ENCODE results near the gene ZNF385A.

Gene ZNF385A

GRCh38 chr12:54384591-54385041 lies at the start of gene ZNF385A:
TSS of gene ZNF385A (minus strand) at chr12:54384733. CDS start at chr12:54384514, 219 bp downstream.
- DNase-seq, result no peak

DNA sequence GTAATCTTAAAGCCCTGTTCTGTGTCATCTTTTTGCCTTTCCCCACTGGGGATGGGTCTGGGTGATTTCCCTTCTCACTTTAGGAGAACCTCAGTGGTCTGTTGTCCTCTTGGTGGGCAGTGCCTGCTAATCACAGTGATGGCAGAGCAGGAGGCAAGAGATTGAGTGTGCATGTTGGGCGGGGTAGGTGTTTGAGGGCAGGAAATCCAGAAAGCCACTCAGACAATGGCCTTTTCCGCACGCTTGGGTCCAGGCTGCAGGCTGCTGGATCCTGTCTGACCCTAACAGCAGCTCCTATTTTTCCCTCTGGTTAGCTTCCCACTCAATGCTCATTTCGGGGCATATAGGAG lies 48.3 kb upstream of the ZNF385A start:
- no peak for DNase-seq

DNA sequence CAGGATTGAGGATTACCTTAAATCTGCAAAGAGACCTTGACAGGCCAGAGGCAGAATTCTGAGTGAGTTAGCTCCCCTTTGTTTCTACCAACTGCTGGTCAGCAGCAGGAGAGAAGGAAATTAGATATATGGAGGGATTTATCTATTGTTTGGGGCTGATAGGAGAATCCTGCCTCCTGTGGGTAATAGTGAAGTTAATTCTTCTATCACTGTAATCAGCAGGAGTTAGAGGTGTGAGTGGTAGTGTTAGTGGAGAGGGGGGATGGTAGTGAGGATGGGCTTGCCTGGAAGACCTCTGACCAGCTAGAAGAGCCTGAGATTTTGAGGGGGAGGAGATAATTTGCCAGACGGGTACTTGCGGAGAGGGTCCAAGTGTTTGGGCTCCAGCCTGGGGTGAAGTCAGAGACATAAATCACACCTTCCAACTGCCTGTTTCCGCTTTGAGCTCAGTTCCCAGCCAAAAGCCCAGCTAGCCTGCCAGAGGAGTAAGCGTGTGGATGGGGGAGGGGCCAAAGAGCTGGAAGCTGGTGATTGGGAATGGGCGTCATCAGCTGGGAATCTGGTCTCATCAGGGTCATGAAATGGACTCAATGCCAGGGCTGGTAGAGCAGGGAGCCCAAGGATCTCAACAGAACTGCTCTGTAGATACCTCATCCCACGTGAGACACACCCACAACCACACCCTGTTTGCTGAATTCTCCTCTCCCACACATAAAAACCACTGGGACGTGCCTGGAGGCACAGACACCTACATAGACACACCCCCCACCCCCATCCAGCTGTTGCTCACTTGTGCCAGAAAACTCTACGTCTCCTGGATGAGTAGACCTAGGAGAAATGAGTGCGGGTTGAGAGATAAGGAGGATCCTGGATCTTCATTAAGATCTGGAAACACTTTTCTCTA lies 47.6 kb upstream of the ZNF385A start:
- DNase-seq, result no peak

DNA sequence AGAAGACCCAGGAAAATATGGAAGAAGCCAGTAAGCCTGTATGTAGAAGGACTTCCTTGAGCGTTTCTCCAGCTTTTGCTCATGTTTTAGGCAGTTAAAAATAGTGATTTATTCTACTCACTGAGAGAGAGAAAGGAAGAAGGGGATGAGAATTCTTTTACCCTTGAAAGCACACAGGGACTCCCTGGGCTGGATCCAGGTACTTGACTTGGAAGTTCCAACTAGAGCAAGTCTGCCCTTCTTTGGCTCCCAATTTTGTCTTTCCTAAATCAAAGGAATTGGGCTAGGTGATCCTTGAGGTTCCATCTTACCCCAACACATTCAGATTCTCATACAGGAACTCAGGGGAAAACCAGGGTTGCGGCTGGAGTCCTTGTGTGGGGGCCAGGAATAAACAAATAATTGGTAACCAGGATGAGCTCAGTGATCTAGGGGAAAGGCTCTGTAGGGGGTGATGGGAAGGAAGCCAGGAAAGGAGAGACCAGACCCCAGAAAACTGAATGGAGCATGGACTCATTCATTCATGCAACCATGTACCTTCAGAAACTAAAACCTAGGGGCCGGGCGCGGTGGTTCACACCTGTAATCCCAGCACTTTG lies 46.0 kb upstream of the ZNF385A start:
- no peak for DNase-seq

DNA sequence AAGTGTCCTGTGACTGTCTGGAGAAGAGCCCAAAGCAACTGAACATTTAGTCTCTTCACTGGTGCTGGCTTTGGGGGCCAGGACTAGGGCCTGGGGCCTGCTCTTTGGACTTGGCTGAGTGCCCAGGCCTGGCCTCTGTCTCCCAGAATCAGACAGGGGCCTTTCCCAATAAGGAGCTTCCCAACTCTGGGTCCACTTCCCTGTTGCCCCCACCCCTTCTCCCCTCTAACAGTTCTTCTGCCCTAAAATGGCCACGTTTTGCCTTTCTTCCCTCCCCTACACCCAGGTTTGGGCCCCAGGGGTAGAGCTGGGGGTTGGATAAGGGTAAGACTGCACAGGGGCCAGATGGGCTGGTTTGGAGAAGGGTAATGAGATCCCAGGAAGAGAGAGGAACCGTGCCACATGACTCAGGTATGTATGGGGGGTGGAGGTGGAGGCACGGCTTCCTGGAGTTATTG lies 44.5 kb upstream of the ZNF385A start:
- DNase-seq, result no peak

DNA sequence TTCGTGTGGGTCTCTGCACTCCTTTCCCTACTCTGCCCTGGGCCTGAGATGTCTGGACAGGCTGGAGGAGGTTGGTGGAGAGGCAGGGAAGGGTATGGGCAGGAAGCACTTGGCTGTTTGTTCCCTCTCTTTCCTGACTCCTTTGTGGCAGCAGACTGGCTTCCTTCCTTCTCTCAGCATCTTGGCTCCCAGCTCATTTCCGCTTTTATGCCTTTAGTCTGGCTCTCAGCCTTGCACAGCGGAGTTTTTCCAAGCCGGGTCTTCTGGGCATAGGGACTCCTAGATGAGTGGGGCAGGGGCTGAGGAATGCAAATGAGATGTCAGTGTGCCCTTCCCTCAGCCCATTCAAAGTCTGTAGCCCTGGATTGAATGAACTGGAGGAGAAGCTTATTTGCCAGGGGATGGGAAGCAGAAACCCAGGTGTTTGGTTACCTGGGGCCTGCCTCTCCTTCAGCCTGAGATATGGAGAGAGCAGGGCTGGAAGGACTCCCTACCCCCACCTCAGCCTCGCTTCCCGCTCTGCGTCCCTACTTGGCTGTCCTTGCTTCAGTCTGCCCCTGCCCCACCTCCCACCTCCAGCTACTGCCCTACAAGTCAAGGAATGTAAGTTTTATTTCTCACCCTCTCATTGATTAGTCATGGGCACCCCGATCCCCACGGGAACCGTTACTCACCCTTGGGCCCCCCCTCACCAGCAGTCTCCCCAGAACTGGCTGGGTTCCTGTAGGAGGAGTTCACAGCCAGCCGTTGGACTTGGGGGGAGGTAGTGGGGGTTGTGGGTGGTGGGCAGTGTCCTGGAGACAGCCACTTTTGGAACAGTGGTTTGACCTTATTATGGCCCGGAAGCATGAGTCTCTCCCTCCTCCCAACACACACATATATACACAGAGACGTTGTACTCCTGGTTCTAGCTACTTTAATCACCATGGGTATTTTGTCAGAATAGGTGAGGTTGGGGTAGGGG lies 43.8 kb upstream of the ZNF385A start:
- no peak for DNase-seq

- no peak for DNase-seq
Measured at GRCh38 chr12:54427106-54427505, 42.6 kb upstream of the ZNF385A start.

GRCh38 chr12:54426690-54427089 lies 42.2 kb upstream of the ZNF385A start:
- no peak for DNase-seq

- no peak for DNase-seq
Measured at GRCh38 chr12:54425702-54426101, 41.2 kb upstream of the ZNF385A start.

GRCh38 chr12:54424224-54424623 lies 39.7 kb upstream of the ZNF385A start:
- no peak for DNase-seq

DNA sequence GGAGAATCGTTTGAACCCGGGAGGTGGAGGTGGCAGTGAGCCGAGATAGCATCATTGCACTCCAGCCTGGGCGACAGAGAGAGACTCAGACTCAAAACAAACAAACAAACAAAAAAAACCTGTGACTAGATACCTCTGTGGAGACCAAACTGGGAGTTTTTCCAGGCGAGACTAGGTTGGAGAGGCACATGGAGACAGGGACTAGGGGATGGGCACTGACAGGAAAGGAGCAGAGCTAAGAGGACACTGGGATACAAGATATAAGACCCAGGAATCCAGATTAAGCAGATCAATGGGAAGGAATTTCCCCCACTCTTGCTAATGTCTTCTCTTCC lies 39.2 kb upstream of the ZNF385A start:
- no peak for DNase-seq

DNA sequence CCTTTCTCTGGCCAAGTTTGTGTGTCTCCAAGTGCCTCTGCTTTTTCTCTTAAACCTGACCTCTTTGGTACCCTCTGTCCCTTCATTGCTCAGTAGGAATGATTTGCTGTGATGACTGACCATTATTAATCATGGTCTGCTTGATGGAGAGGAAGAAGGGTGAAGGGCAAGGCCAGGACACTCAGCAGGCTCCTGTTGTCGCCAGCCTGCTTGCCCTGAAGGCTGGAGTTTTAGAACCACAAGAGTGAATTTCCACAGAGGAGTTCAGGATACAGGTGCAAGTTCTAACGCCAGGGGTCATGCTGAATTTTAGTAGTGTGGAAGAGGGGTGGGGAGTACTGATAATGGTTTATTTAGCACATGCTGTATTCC lies 37.3 kb upstream of the ZNF385A start:
- DNase-seq, result no peak

GRCh38 chr12:54421175-54421878 lies 36.8 kb upstream of the ZNF385A start:
- DNase-seq, result no peak

DNA sequence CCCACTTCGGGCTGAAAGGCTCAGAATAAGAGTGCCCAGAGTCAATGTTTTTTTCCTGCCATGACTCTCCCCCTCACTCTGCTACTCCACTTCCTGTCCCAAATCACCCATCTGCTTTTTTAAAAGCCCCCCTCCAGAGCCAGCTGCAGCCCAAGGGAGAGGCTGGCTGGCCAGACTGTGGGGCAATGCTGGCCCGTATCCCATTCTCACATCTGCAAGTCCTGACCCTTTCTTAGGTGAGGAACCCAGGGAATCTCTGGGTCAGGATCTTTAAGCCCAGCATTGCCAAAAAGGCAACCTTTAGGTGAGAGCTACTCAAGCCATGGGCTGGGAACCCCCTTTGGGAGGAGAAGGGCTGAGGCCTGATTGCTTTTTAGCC lies 36.2 kb upstream of the ZNF385A start:
- no peak for DNase-seq

DNA sequence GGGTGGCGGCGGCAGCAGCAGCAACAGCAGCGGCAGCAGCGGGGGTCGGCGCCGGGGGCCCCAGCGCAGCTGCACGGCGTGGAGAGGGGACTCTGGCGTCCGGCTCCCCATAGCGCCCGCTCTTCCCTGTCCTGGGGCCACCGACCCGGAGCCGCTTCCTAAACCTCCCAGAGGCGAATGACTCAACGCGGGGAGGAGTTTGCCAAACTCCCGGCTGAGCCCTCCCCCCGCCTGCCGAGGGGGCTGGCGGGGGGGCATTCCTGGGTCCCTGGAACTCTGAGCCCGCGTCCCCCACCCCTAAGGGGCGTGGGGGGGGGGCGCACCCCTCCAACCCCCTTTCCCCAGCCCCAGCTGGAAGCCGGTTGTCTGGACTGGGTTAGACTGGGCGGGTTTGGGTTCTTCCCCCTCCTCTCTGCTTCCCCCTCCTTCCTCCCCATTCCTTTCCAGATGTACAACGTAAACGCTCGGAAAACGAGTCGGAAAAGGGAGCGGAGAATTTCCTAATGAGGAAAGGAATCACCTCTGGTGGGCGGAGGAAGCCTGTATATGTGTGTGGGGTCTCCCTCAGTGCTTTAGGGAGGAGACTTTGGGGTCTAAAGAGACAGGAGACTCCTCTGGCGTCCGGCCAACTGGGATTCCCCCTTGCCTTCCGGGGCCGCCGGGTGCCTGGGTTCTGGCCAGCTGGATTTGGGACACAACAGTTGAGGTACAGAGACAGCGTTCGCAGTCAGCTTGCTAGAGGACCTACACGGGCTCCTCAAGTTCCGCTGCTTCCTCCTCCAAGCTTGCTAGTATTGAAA lies 34.8 kb upstream of the ZNF385A start, which contains the start of gene ITGA5:
Gene ITGA5 (minus strand): TSS at position 179 of the 800 bp plus-strand sequence. CDS start 68 bp downstream, at position 111.
- no peak for DNase-seq

GRCh38 chr12:54418441-54419087 lies 34.0 kb upstream of the ZNF385A start:
- no peak for DNase-seq

DNA sequence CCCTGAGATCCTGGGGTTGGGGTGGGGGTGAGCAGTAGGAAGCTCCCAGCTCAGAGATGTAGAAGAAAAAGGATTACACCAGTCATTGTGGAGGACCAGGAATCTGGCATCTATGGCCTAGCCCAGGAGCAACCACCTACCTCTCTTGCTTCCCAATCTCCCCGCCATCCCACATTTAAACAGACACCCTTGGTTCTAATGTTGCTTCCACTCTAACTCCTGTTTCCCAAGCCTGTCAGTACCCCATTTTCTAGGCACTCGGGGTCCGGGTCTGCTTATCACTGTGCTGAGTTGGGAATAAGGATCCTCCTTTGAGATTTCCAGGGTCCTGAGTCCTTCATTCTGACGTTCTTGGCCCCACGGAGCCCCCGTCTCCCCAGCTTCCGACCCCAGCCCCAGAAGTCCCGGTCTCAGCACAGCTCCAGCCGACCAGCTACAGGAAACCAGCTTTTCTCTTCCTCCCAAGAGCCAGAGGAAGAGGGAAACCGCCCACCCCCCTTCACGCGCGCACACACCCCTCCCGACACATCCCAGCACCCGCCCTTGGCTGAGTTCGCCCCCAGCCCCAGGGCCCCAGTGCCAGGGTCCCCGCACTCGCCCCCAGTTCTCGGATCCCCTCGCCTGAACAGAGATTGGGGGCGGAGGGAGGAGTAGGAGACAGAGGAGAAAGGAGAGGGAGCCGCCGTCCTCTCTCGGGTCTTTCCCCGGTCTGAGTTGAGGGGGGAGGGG lies 33.3 kb upstream of the ZNF385A start:
- DNase-seq, result no peak

- no peak for DNase-seq
Measured at GRCh38 chr12:54416687-54417603, 32.4 kb upstream of the ZNF385A start.

- DNase-seq, result no peak
Measured at GRCh38 chr12:54415221-54415929, 30.8 kb upstream of the ZNF385A start.

Data from activated CD4-positive, alpha-beta T cell treated with anti-CD3 and anti-CD28 coated beads for 1 hour (primary cell).